Lower leg skin (tissue), 4 donors: ENCODE data around the gene CEP63. TPM values are rescaled to one million over a fixed set of nuclear protein-coding genes. Genes with fewer than 3 reads are reported as not detected.

Experiments used
- DNase-seq, 2 donors: peaks; one replicate each; pipeline ENCODE4 v3.0.0-alpha.2; 2019; ENCODE audit warnings: low spot score in 2 of 2
- H3K4me3 ChIP-seq: fragments of 200-600 bp; sonication (generic); 2 replicates; pipeline ENCODE4 v1.5.1; 2017; ENCODE audit warnings: mild to moderate bottlenecking, low read depth; ENCODE audit not compliant: poor library complexity, severe bottlenecking
- POLR2A ChIP-seq, 2 donors: fragments of 450-650 bp; IDR thresholded peaks; one replicate each; pipeline ENCODE4 v1.6.1; 2016 to 2017; ENCODE audit warnings: antibody characterized with exemption in 2 of 2, mild to moderate bottlenecking in 1 of 2, moderate library complexity in 1 of 2
- WGBS, 2 donors: methylation state at CpG; one replicate each; pipeline ENCODE4 v1.1.5; 2018; 5-methylcytosine and 5-hydroxymethylcytosine counted together
- intact Hi-C: fragments of 100-400 bp; cut with DNase I; formaldehyde crosslinking; loops from one replicate; pipeline ENCODE4 v1.15.0; 2023; ENCODE audit warnings: low total_unique reads
- total RNA-seq, 4 donors: library from RNA; depleted of rRNA; stranded (reverse); fragments of >200 nt; gene quantifications; one replicate each; pipeline ENCODE4 v1.1.0, GENCODE V29; 2016
- TF ChIP-seq, protein P1 (sequence below), 3 donors: fragments of 450-650 bp; IDR thresholded peaks; one replicate each; pipeline ENCODE4 v1.5.1; 2016; ENCODE audit warnings: antibody characterized with exemption in 3 of 3, mild to moderate bottlenecking in 3 of 3, moderate library complexity in 2 of 3

The CEP63 gene
- total RNA-seq: 10 to 100 TPM; 15.6 to 23.2 (median 18.1) TPM

DNA sequence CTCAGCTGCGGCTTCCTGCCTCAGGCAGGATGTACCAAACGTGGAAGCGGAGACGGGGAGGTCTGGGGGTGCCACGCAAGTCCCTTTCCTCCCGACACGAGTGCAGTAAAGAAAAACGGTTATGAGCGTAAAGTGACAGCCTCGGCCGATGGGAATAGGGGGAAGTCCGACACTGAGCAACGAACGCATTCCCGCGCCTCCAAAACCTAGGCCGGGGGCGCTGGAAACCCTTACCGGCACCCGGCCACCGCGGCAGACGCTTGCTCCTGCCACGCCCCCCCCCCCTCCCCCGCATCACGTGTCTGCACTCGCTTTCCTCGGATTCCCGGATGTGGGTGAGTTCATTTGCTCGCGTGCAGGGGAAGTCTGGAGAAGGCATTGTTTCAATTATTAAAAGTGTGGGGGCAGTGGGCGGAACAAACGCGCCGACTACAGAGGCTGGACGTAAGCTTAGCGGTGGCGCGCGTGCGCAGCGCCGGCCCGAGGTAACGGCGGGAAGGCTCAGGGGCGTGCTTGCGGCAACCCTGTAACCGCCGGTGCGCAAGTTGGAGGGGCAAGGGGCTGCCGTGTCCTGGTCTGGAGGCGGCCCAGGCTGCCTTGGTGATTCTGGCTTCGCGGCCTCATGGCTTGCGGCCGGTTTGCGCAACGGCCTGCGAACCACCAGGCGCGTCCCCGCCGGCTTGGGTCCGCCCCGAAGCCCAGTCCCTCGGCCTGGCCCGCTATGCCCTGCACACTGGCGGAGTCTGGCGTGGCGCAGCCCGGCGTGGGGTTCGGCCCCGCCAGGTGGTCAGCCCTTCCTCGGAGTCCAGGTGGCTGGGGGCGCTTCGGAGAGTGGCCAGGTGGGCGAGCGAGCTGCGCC, at the start of gene CEP63, which contains the start of gene ANAPC13:
TSS of gene CEP63 (plus strand) at position 340 of the 859 bp plus-strand sequence. CDS start 9,264 bp downstream, outside the sequence.
TSS of gene ANAPC13 (minus strand) at position 268 of the 859 bp plus-strand sequence. CDS start 3,081 bp downstream, outside the sequence.
- TF ChIP-seq, protein P1, sequence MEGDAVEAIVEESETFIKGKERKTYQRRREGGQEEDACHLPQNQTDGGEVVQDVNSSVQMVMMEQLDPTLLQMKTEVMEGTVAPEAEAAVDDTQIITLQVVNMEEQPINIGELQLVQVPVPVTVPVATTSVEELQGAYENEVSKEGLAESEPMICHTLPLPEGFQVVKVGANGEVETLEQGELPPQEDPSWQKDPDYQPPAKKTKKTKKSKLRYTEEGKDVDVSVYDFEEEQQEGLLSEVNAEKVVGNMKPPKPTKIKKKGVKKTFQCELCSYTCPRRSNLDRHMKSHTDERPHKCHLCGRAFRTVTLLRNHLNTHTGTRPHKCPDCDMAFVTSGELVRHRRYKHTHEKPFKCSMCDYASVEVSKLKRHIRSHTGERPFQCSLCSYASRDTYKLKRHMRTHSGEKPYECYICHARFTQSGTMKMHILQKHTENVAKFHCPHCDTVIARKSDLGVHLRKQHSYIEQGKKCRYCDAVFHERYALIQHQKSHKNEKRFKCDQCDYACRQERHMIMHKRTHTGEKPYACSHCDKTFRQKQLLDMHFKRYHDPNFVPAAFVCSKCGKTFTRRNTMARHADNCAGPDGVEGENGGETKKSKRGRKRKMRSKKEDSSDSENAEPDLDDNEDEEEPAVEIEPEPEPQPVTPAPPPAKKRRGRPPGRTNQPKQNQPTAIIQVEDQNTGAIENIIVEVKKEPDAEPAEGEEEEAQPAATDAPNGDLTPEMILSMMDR (IDR thresholded peaks at IDR 0.05): no peak
- TF ChIP-seq POLR2A (IDR thresholded peaks at IDR 0.05): no peak
- intact Hi-C loops: no loop called here
- H3K4me3 ChIP-seq: peak within 1 kb of the TSS; percentile 92
- 0% methylated on average over 46 to 60 of the region's 81 CpGs for WGBS, 2 donors
- DNase-seq: peak; percentile 96 to 98

DNA sequence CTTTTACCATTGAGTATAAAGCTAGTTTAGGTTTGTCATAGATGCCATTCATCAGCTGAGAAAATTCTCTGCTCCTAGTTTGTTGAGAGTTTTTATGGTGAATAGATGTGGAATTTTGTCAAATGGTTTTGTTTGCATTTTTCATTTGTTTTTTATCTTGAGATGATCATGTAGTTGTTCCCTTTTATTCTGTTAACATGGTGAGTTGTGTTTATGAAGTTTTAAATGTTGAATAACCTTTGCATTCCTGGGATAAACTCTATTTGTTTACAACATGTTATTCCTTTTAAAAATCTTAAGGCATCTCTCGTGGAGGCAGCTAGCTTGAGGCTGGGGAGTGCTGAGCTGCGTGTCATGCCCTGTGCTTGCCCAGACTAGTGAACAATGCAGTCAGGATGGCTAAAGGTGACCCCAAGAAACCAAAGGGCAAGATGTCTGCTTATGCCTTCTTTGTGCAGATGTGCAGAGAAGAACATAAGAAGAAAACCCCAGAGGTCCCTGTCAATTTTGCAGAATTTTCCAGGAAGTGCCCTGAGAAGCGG, 48.6 kb upstream of the CEP63 start:
- no peak overlapping the region for H3K4me3 ChIP-seq
- intact Hi-C loops: no loop called here
- WGBS, 2 donors: 58 to 66% methylated on average over 3 of the region's 3 CpGs
- no peak for TF ChIP-seq POLR2A (IDR thresholded peaks at IDR 0.05)
- TF ChIP-seq, protein P1 (IDR thresholded peaks at IDR 0.05): no peak
- DNase-seq: no peak

DNA sequence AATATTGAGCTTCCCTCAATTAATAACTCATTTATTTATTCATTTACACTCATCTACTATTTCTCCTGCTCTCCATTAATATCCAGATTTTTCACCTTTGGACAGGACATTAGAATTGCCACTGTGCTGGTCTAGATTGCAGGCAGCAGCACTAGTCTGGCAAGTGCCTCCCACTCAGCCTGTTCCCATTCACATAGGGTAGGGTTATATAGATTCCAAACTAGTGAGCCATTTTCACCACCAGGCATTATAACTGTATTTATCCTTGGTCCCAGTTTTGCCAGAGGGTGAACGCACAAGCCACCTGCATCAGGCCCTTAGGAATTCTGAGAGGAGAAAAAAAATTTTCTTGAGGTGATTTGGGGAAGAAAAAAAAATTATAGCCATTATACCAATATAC, 44.5 kb upstream of the CEP63 start:
- 74 to 89% methylated on average over 1 of the region's 1 CpG for WGBS, 2 donors
- DNase-seq: no peak

DNA sequence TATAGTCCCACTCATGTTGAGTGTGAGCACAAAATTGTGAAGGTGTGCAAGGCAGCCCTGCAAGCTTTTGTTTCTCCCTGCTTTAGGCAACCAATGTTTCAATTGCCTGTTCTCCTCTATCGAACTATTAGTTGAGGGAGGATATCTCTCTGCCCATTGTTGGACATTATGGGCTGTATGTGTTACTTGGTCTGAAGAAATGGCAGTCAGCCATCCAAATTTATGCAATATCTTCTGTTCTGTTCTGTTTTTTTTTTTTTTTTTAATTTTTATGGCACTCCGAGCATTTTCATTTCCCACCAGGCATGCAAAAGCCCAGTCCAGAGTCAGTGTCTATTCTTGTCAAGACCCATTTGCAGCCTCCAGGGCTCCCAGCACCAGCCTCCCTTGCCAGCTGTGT, 44.0 kb upstream of the CEP63 start:
- H3K4me3 ChIP-seq: no peak overlapping the region
- intact Hi-C loops: no loop called here
- DNase-seq: no peak
- TF ChIP-seq, protein P1 (IDR thresholded peaks at IDR 0.05): no peak
- TF ChIP-seq POLR2A (IDR thresholded peaks at IDR 0.05): no peak
- WGBS, 2 donors: 79 to 83% methylated on average over 2 of the region's 2 CpGs

More for the DNA sequence above, 44.5 kb upstream of the CEP63 start:
- intact Hi-C loops: no loop called here
- TF ChIP-seq, protein P1 (IDR thresholded peaks at IDR 0.05): no peak
- TF ChIP-seq POLR2A (IDR thresholded peaks at IDR 0.05): no peak
- H3K4me3 ChIP-seq: no peak overlapping the region

DNA sequence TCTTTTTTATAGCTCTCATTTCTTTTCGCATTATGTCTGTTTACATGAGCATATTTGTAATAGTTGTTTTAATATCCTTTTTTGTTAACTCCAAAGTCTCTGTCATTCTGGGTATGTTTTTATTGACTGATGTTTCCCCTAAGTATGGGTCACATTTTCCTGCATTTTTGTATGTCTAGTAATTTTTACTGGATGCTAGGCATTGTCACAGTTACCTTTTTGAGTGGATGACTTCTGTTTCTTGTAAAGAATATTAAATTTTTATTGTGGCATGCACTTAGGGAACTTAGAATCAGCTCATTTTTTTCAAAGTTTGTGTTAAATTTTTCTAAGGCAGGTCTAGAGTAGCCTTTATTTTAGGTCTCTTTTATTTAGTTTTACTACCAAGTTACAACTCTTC, 40.8 kb upstream of the CEP63 start:
- WGBS, 2 donors: 79 to 93% methylated on average over 1 of the region's 1 CpG

More for the DNA sequence above, 40.8 kb upstream of the CEP63 start:
- DNase-seq: no peak
- no peak overlapping the region for H3K4me3 ChIP-seq
- intact Hi-C loops: no loop called here
- TF ChIP-seq POLR2A (IDR thresholded peaks at IDR 0.05): no peak
- TF ChIP-seq, protein P1 (IDR thresholded peaks at IDR 0.05): no peak
